ENCODE measurements around the gene RUVBL1.

The RUVBL1 gene

DNA sequence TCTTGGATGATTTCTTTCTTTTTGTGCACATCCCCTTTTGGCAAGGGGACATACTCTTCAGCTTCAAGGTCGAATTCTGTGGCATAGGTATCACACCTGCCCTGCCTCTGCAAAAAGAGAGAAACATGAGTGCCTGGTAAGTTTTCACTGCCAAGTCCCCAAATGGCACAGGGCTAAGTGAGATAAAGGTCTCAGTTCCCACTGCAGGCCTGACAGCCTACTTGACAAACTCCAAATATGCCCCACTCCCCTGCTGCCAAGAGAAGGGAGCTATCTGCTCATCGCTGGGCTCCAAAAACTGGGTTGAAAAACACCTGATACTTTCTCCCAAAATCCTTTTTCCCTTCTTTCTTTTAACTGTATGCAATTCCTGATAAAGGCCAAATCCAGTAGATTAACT is 23.0 kb downstream of the RUVBL1 start:
- no peak for ATAC-seq
- TF ChIP-seq TOX (CRISPR knock-in tag; IDR thresholded peaks at IDR 0.05; ENCODE audit: borderline replicate concordance) = no peak
- TF ChIP-seq POU6F1 (CRISPR knock-in tag; IDR thresholded peaks at IDR 0.05; ENCODE audit: borderline replicate concordance, low read depth) = no peak
- TF ChIP-seq SNAI2 (CRISPR knock-in tag; IDR thresholded peaks at IDR 0.05) = no peak
- no peak for TF ChIP-seq ZNF8 (CRISPR knock-in tag; IDR thresholded peaks at IDR 0.05)
- no peak for TF ChIP-seq GLIS3 (CRISPR knock-in tag; IDR thresholded peaks at IDR 0.05)
- TF ChIP-seq PATZ1 (CRISPR knock-in tag; IDR thresholded peaks at IDR 0.05; ENCODE audit: borderline replicate concordance) = no peak
- TF ChIP-seq ISL1 (CRISPR knock-in tag; IDR thresholded peaks at IDR 0.05) = no peak
- TF ChIP-seq ARNTL (CRISPR knock-in tag; IDR thresholded peaks at IDR 0.05; ENCODE audit: borderline replicate concordance, low read depth) = no peak
- TF ChIP-seq PPARA (CRISPR knock-in tag; IDR thresholded peaks at IDR 0.05; ENCODE audit: borderline replicate concordance) = no peak
- TF ChIP-seq TCF4 (CRISPR knock-in tag; IDR thresholded peaks at IDR 0.05; ENCODE audit: borderline replicate concordance) = no peak
- TF ChIP-seq RARB (CRISPR knock-in tag; IDR thresholded peaks at IDR 0.05) = no peak
- no peak for TF ChIP-seq ZFP30 (CRISPR knock-in tag; IDR thresholded peaks at IDR 0.05)
- no peak for TF ChIP-seq CSRNP3 (CRISPR knock-in tag; IDR thresholded peaks at IDR 0.05)
- TF ChIP-seq CSDC2 (CRISPR knock-in tag; IDR thresholded peaks at IDR 0.05) = no peak
- TF ChIP-seq, protein P1, sequence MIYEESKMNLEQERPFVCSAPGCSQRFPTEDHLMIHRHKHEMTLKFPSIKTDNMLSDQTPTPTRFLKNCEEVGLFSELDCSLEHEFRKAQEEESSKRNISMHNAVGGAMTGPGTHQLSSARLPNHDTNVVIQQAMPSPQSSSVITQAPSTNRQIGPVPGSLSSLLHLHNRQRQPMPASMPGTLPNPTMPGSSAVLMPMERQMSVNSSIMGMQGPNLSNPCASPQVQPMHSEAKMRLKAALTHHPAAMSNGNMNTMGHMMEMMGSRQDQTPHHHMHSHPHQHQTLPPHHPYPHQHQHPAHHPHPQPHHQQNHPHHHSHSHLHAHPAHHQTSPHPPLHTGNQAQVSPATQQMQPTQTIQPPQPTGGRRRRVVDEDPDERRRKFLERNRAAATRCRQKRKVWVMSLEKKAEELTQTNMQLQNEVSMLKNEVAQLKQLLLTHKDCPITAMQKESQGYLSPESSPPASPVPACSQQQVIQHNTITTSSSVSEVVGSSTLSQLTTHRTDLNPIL (CRISPR knock-in tag; IDR thresholded peaks at IDR 0.05; ENCODE audit: low read depth) = no peak

DNA sequence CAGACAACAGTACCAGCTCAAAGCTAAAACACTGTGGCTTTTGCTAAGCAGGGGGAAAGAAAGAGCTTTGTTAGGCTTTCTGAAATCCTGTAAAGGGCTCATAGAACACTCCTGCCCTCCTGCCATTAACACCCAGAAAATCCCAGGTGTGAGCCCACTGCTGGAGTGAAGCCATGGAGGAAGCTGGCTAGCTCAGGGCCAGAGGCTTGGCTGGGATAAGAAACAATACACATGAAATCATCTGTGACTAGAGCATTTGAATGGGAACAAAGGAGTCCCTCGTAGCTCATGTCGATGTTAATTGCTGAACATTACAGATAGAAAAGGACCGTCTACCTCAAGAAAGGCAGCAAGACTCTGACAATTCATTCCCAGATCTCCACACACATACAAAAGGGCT is 23.5 kb downstream of the RUVBL1 start:
- no peak for ATAC-seq
- TF ChIP-seq PATZ1 (CRISPR knock-in tag; IDR thresholded peaks at IDR 0.05; ENCODE audit: borderline replicate concordance) = no peak
- TF ChIP-seq TOX (CRISPR knock-in tag; IDR thresholded peaks at IDR 0.05; ENCODE audit: borderline replicate concordance) = no peak

DNA sequence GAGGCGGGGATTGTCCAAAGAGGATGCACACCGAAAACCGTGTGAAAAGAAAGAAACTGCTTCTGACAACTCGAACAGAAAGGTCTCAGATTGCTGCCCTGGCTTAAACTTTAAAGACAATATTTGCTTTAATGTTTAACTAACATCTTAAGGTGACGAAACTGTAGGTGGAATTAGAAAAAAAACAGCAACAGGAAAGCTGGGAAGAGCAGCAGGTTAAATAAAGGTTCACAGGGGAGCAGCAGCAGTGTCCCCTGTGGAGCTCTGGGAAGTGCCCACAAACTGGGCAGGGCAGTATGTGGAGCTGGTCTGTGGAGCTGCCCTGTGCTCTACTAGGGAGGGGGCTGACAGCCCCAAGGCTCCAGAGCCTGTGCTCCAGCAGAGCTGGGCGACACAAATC is 25.4 kb downstream of the RUVBL1 start:
- no peak for ATAC-seq
- TF ChIP-seq TCF4 (CRISPR knock-in tag; IDR thresholded peaks at IDR 0.05; ENCODE audit: borderline replicate concordance) (no peak), OSR1 (CRISPR knock-in tag; IDR thresholded peaks at IDR 0.05) (no peak)

DNA sequence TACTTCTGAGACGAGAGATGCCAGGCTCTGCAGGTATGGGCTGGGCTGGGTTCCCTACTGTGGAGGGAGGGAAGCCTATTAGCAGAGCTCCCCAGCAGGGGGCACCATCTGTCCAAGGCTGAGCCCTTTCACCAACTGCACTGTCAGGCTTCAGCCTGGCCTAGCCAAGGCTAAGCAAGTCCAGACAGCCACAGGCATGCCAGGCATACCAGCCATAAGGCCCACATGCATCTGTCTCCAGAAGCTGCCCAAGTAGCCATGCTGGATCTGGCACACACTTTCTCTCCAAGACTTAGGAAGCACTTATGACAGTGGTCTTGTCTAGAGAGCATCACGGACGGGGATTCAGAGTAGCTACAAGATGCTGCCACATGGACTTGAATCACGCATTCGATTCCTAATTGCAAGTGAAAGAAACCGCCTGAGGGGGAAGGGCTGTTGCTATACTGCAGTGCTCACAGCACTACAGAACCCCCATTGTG is 28.3 kb downstream of the RUVBL1 start:
- TF ChIP-seq ZFP3 (CRISPR knock-in tag; IDR thresholded peaks at IDR 0.05) (0 out of 2 replicates have a peak, but pooled peaks have one; percentile 28), POU6F1 (CRISPR knock-in tag; IDR thresholded peaks at IDR 0.05; ENCODE audit: borderline replicate concordance, low read depth) (no peak), ZFP30 (CRISPR knock-in tag; IDR thresholded peaks at IDR 0.05) (no peak), ZNF8 (CRISPR knock-in tag; IDR thresholded peaks at IDR 0.05) (no peak), TSHZ2 (CRISPR knock-in tag; IDR thresholded peaks at IDR 0.05) (no peak), TOX (CRISPR knock-in tag; IDR thresholded peaks at IDR 0.05; ENCODE audit: borderline replicate concordance) (no peak), ZNF70 (CRISPR knock-in tag; IDR thresholded peaks at IDR 0.05) (no peak), CSDC2 (CRISPR knock-in tag; IDR thresholded peaks at IDR 0.05) (no peak), ZC3H10 (CRISPR knock-in tag; IDR thresholded peaks at IDR 0.05) (no peak)
- ATAC-seq = peak; percentile 100

All from SK-N-SH treated with all-trans-retinoic acid at 6 μM for 48 hours (cell line).